ENCODE measurements around the gene JMJD1C.

GRCh38 chr10:63265222-63265617, 200.6 kb downstream of the JMJD1C start:
- no peak for TF ChIP-seq POLR2A (IDR thresholded peaks at IDR 0.05)
- TF ChIP-seq CTCF (IDR thresholded peaks at IDR 0.05), result no peak
- TF ChIP-seq EP300 (IDR thresholded peaks at IDR 0.05), result no peak

All from ovary (tissue), 3 donors.